ENCODE data around the gene OGG1.

DNA sequence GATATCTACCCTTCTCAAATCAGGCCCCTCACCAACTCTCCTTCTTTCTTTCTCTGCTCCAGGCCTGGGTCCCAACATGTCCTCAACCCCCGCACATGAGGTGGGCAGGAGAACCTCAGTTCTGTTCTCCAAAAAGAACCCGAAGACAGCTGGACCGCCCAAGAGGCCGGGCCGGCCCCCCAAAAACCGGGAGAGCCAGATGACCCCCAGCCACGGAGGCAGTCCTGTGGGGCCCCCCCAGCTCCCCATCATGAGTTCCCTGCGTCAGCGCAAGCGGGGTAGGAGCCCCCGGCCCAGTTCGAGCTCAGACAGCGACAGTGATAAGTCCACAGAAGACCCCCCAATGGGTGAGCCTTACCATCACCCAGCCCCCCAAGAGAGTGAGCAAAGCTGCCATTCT, 5.6 kb upstream of the OGG1 start:
- TF ChIP-seq, protein P1, sequence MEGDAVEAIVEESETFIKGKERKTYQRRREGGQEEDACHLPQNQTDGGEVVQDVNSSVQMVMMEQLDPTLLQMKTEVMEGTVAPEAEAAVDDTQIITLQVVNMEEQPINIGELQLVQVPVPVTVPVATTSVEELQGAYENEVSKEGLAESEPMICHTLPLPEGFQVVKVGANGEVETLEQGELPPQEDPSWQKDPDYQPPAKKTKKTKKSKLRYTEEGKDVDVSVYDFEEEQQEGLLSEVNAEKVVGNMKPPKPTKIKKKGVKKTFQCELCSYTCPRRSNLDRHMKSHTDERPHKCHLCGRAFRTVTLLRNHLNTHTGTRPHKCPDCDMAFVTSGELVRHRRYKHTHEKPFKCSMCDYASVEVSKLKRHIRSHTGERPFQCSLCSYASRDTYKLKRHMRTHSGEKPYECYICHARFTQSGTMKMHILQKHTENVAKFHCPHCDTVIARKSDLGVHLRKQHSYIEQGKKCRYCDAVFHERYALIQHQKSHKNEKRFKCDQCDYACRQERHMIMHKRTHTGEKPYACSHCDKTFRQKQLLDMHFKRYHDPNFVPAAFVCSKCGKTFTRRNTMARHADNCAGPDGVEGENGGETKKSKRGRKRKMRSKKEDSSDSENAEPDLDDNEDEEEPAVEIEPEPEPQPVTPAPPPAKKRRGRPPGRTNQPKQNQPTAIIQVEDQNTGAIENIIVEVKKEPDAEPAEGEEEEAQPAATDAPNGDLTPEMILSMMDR (tag by site-specific recombination; IDR thresholded peaks at IDR 0.05) = no peak
- TF ChIP-seq ZNF175 (tag by site-specific recombination; IDR thresholded peaks at IDR 0.05) (no peak), ZNF174 (tag by site-specific recombination; IDR thresholded peaks at IDR 0.05) (no peak), TCF7L2 (IDR thresholded peaks at IDR 0.05; ENCODE audit: borderline replicate concordance, low read depth, low read length) (no peak), ZNF16 (tag by site-specific recombination; IDR thresholded peaks at IDR 0.05; ENCODE audit: low read depth) (no peak), FEZF1 (tag by site-specific recombination; IDR thresholded peaks at IDR 0.05) (no peak)

All from HEK293 (cell line).